K562 (cell line): Measurements from ENCODE around the gene CYTH4. TPM values are rescaled to one million over a fixed set of nuclear protein-coding genes. Genes with fewer than 3 reads are reported as not detected.
A peak's percentile ranks its signal among the peaks of the same experiment; 100 is the strongest.

Experiments used
- ATAC-seq: fragments of 200-7000 bp; cut with Tn5 transposase; 3 replicates; pipeline ENCODE4 v1.9.1; 2020; ENCODE audit warnings: moderate library complexity
- BruUV-seq: library from RNA; stranded (reverse); fragments of 400-500 nt; replicated peaks from 2 replicates; lab custom pipeline; 2021; lab: Mats Ljungman, UMichigan
- CTCF ChIA-PET: fragments of 300-600 bp; formaldehyde crosslinking; extraction: SDS; loops from one replicate; lab custom pipeline; 2021; ENCODE audit warnings: low intra/inter-chr PET ratio; lab: Yijun Ruan, JAX
- POLR2A ChIA-PET: fragments of 300-600, 350-650 bp; sonication (Branson Sonifier 250); formaldehyde crosslinking; extraction: SDS; loops from one replicate; lab custom pipeline; 2021; ENCODE audit warnings: antibody characterized with exemption, inconsistent platforms; lab: Yijun Ruan, JAX
- DNase-seq, 4 experiments: peaks; one replicate each; pipeline versions ENCODE4 v3.0.0 to v3.0.0-alpha.2; 2011 to 2018; ENCODE audit warnings: low spot score in 3 of 4, mixed read lengths in 3 of 4; ENCODE audit errors: extremely low read depth in 1 of 4
- FAIRE-seq: peaks from 2 replicates; lab custom pipeline; 2011; peaks lifted over from hg19 to GRCh38; lab: Jason Lieb, UNC
- H2AFZ ChIP-seq: 2 replicates; pipeline ENCODE4 v1.6.0; 2011; ENCODE audit warnings: low read depth, low read length, control low read depth, inconsistent platforms
- H3K27ac ChIP-seq: fragments of 200-600 bp; 3 replicates; pipeline ENCODE4 v1.8.0; 2011; ENCODE audit warnings: low read depth, mild to moderate bottlenecking, control low read depth, inconsistent platforms, low read length, moderate library complexity, mixed read lengths; ENCODE audit errors: extremely low read depth
- H3K27me3 ChIP-seq, 2 experiments: fragments of 300-600 bp in 1 of 2; 2 replicates in 1 of 2; 3 replicates in 1 of 2; pipeline versions ENCODE4 v1.6.0 to v1.8.0; 2011; ENCODE audit warnings: inconsistent platforms in 2 of 2, low read length in 2 of 2, mild to moderate bottlenecking in 1 of 2, mixed read lengths in 1 of 2, moderate library complexity in 1 of 2; ENCODE audit not compliant: control insufficient read depth in 2 of 2, insufficient read depth in 2 of 2
- H3K36me3 ChIP-seq: fragments of 300-600 bp; 3 replicates; pipeline ENCODE4 v1.8.0; 2011; ENCODE audit warnings: mild to moderate bottlenecking, low read length, inconsistent platforms; ENCODE audit not compliant: control insufficient read depth, insufficient read depth
- H3K4me1 ChIP-seq, 2 experiments: fragments of 200-600 bp in 1 of 2; replicated peaks in 1 of 2; 2 replicates in 1 of 2; 3 replicates in 1 of 2; pipeline versions ENCODE4 v1.5.1 to v1.8.0; 2011; ENCODE audit warnings: inconsistent platforms in 2 of 2, low read length in 2 of 2, mild to moderate bottlenecking in 1 of 2, mixed read lengths in 1 of 2, moderate library complexity in 1 of 2; ENCODE audit not compliant: control insufficient read depth in 2 of 2, insufficient read depth in 2 of 2
- H3K4me2 ChIP-seq: 2 replicates; pipeline ENCODE4 v1.6.1; 2011; ENCODE audit warnings: low read length, control low read depth, inconsistent platforms, mixed read lengths; ENCODE audit not compliant: insufficient read depth
- H3K4me3 ChIP-seq: fragments of 200-600 bp; sonication (generic), shearing (Covaris generic); 2 replicates; pipeline ENCODE4 v1.5.1; 2016; ENCODE audit warnings: control low read depth, inconsistent platforms
- H3K79me2 ChIP-seq: fragments of 200-600 bp; 3 replicates; pipeline ENCODE4 v1.8.0; 2011; ENCODE audit warnings: low read length, inconsistent platforms; ENCODE audit not compliant: control insufficient read depth, insufficient read depth
- H3K9ac ChIP-seq, 2 experiments: 2 replicates each; pipeline versions ENCODE4 v1.6.0 to v1.6.1; 2011; ENCODE audit warnings: low read depth in 2 of 2, low read length in 2 of 2, control low read depth in 1 of 2, inconsistent platforms in 1 of 2, mild to moderate bottlenecking in 1 of 2, mixed read lengths in 1 of 2; ENCODE audit not compliant: insufficient read depth in 1 of 2
- H3K9me1 ChIP-seq: one replicate; pipeline ENCODE4 v1.6.0; 2011; ENCODE audit warnings: inconsistent platforms, mild to moderate bottlenecking, low read length, moderate library complexity; ENCODE audit not compliant: control insufficient read depth, insufficient read depth
- H3K9me3 ChIP-seq: replicated peaks from 2 replicates; pipeline ENCODE4 v1.5.1; 2011; ENCODE audit warnings: low read depth, low read length, inconsistent platforms; ENCODE audit not compliant: control insufficient read depth, insufficient read depth
- H4K20me1 ChIP-seq: replicated peaks from 2 replicates; pipeline ENCODE4 v1.6.1; 2011; ENCODE audit warnings: low read length, inconsistent platforms, mixed read lengths; ENCODE audit not compliant: control insufficient read depth, insufficient read depth
- ATF1 ChIP-seq, 2 experiments: fragments of 450-650 bp in 1 of 2; IDR thresholded peaks; 2 replicates each; pipeline ENCODE4 v1.6.1; 2016; ENCODE audit warnings: missing compliant biosample characterization in 1 of 2, missing genetic modification characterization in 1 of 2
- BCOR ChIP-seq: fragments of 450-650 bp; IDR thresholded peaks from 2 replicates; pipeline ENCODE4 v1.6.1; 2016
- CREM ChIP-seq: IDR thresholded peaks from 2 replicates; pipeline ENCODE4 v1.6.1; 2014; ENCODE audit warnings: antibody characterized with exemption, low read depth
- CXXC5 ChIP-seq: fragments of 250-450 bp; sonication (Bioruptor Pico); IDR thresholded peaks from 2 replicates; pipeline ENCODE4 v1.8.0; 2022; ENCODE audit warnings: inconsistent platforms, mild to moderate bottlenecking, moderate library complexity
- DIDO1 ChIP-seq: fragments of 450-650 bp; IDR thresholded peaks from 2 replicates; pipeline ENCODE4 v1.6.1; 2016; ENCODE audit warnings: low read depth, missing biosample characterization, missing genetic modification characterization
- ESRRB ChIP-seq: fragments of 250-450 bp; sonication (Bioruptor Pico); IDR thresholded peaks from 2 replicates; pipeline ENCODE4 v1.5.0; 2020; ENCODE audit warnings: mild to moderate bottlenecking, moderate library complexity, borderline replicate concordance
- HNRNPLL ChIP-seq: fragments of 200-400 bp; formaldehyde crosslinking; IDR thresholded peaks from 2 replicates; pipeline ENCODE4 v1.6.1; 2017; ENCODE audit warnings: low read length, low read depth, mild to moderate bottlenecking; ENCODE audit not compliant: poor library complexity, severe bottlenecking
- MAFK ChIP-seq: IDR thresholded peaks from 2 replicates; pipeline ENCODE4 v1.6.1; 2011; ENCODE audit warnings: low read length, improper control_type of control experiment
- MTA3 ChIP-seq: fragments of 450-650 bp; formaldehyde crosslinking; IDR thresholded peaks from 2 replicates; pipeline ENCODE4 v1.6.1; 2017; ENCODE audit warnings: mild to moderate bottlenecking, borderline replicate concordance
- MYC ChIP-seq, 2 experiments: fragments of 250-450 bp in 1 of 2; sonication (Bioruptor Pico) in 1 of 2; IDR thresholded peaks; 2 replicates each; pipeline versions ENCODE4 v1.5.1 to v1.6.1; 2012 to 2021; ENCODE audit warnings: low read depth in 2 of 2, borderline replicate concordance in 1 of 2, improper control_type of control experiment in 1 of 2, low read length in 1 of 2, mild to moderate bottlenecking in 1 of 2, moderate library complexity in 1 of 2
- NRF1 ChIP-seq, 2 experiments: fragments of 450-650 bp; IDR thresholded peaks in 1 of 2; conservative IDR thresholded peaks in 1 of 2; 2 replicates each; pipeline ENCODE4 v1.6.1; 2014; ENCODE audit warnings: mild to moderate bottlenecking in 2 of 2
- PHB2 ChIP-seq: fragments of 450-650 bp; IDR thresholded peaks from 2 replicates; pipeline ENCODE4 v1.6.1; 2017; ENCODE audit warnings: low read depth
- RCOR1 ChIP-seq, 2 experiments: IDR thresholded peaks; 2 replicates each; pipeline ENCODE4 v1.6.1; 2012; ENCODE audit warnings: low read depth in 2 of 2, low read length in 2 of 2, borderline replicate concordance in 1 of 2, improper control_type of control experiment in 1 of 2
- RUNX1 ChIP-seq: sonication (generic); IDR thresholded peaks from 2 replicates; pipeline ENCODE4 v1.6.1; 2016; ENCODE audit warnings: antibody characterized with exemption, low read depth
- SAFB ChIP-seq: fragments of 200-400 bp; formaldehyde crosslinking; IDR thresholded peaks from 2 replicates; pipeline ENCODE4 v1.6.1; 2017; ENCODE audit warnings: low read depth, low read length, borderline replicate concordance
- SMARCE1 ChIP-seq: fragments of 450-650 bp; IDR thresholded peaks from 2 replicates; pipeline ENCODE4 v1.7.1; 2016; ENCODE audit warnings: mild to moderate bottlenecking
- TEAD2 ChIP-seq: fragments of 450-650 bp; IDR thresholded peaks from 2 replicates; pipeline ENCODE4 v1.6.1; 2016; ENCODE audit warnings: missing genetic modification characterization, control low read depth, missing compliant biosample characterization
- ZNF699 ChIP-seq: fragments of 250-450 bp; sonication (Bioruptor Pico); IDR thresholded peaks from 2 replicates; pipeline ENCODE4 v1.8.0; 2021; ENCODE audit warnings: mild to moderate bottlenecking, moderate library complexity; ENCODE audit not compliant: insufficient replicate concordance
- WGBS: fragments of 100-300 bp; shearing (Covaris generic); methylation state at CpG from one replicate; pipeline ENCODE4 v1.1.6; 2016; ENCODE audit warnings: low coverage, mixed read lengths; ENCODE audit not compliant: insufficient coverage; ENCODE audit errors: missing lambda C conversion rate; 5-methylcytosine and 5-hydroxymethylcytosine counted together
- in situ Hi-C: fragments of 300-500 bp; cut with MboI; formaldehyde crosslinking; loops from 4 replicates; pipeline ENCODE4 v1.15.0; 2018; ENCODE audit warnings: inconsistent platforms, mixed read lengths
- intact Hi-C: fragments of 100-400 bp; cut with micrococcal nuclease; formaldehyde crosslinking; loops from 2 replicates; pipeline ENCODE4 v1.14.2; 2022
- polyA plus RNA-seq, 8 experiments: library from polyadenylated mRNA; depleted of rRNA in 4 of 8; stranded (reverse) in 5 of 8; unstranded in 3 of 8; fragments of >200 nt; fragmentation: Nextera tagmentation in 2 of 8; fragmentation: Illumina TruSeq in 1 of 8; extraction: Ambion mirVana in 2 of 8; extraction: Trizol in 1 of 8; gene quantifications; 2 replicates each; pipeline versions ENCODE4 v1.2.1 to v1.2.3, GENCODE V29; 2011 to 2014; ENCODE audit warnings: inconsistent platforms in 1 of 8, missing spikeins in 1 of 8
- total RNA-seq, 7 experiments: library from RNA; depleted of rRNA in 6 of 7; stranded (reverse); fragments of >200 nt in 6 of 7; fragmentation: Illumina TruSeq in 2 of 7; extraction: Trizol in 2 of 7; gene quantifications; 2 replicates each; pipeline versions ENCODE4 v1.2.1 to v1.2.3, GENCODE V29; 2011 to 2021; ENCODE audit warnings: low replicate concordance in 1 of 7
- TF ChIP-seq, protein P1 (sequence below): fragments of 250-450 bp; sonication (Bioruptor Pico); IDR thresholded peaks from 2 replicates; pipeline ENCODE4 v1.6.1; 2021; ENCODE audit warnings: mild to moderate bottlenecking
- TF ChIP-seq, protein P2 (sequence below), 3 experiments: IDR thresholded peaks in 2 of 3; conservative IDR thresholded peaks in 1 of 3; 2 replicates each; pipeline ENCODE4 v1.5.1; 2011 to 2012; ENCODE audit warnings: low read length in 3 of 3, mild to moderate bottlenecking in 3 of 3, control low read depth in 2 of 3, improper control_type of control experiment in 1 of 3, inconsistent platforms in 1 of 3, low read depth in 1 of 3, mixed read lengths in 1 of 3, moderate library complexity in 1 of 3; ENCODE audit not compliant: insufficient read depth in 2 of 3

The CYTH4 gene
- total and polyA plus RNA-seq, 9 of the 15 experiments (the other 6 are each of a cell fraction or from before 2014, with no cell fraction given), result 0.03 to 2.0 (median 0.61) TPM; not detected in 1

DNA sequence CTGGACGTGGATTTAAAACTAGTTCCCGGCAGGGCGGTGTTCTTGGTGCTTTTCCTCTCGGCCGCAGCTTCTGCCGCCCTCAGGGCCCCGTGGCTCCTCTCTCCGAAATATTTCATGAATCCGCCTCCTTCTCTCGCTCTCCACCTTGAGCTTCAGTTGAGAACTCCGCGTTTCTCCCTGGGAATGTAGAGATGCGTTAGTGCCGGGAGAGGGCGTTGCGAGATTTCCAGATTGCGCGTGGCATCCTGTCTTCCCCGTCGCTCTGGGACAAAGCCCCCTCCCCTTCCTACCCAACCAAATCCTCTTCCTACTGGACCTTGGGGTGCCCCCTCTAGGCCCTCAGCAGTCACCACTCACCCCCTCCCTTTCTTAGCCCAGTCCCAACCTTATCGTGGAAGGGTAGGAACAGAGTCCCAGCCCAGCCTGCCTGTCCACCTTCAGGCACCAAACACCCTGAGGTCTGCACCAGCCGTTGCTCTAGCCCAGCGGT is 22.7 kb upstream of the CYTH4 start:
- H3K9me1 ChIP-seq, result no peaks in the 10 kb centered on the region
- peak; percentile 71 for FAIRE-seq
- peaks cover 4 to 15% of the 10 kb centered on the region in 2 experiments; a peak in 4 of 5 replicates for H3K4me1 ChIP-seq
- DNase-seq, result peak; percentile 39 to 68 (median 46)
- intact Hi-C loops (loop anchor here (2.0 kb wide), 1 partner anchor 61 kb away; no protein-coding TSS in a partner anchor), in situ Hi-C loops (no loop called here)
- H3K4me2 ChIP-seq, result peak overlapping the region; percentile 67
- BruUV-seq, result no TSS peak
- no peaks in the 10 kb centered on the region for H3K79me2 ChIP-seq
- ATAC-seq, result peak; percentile 84
- H3K4me3 ChIP-seq, result no peak overlapping the region
- POLR2A ChIA-PET, result interaction anchor here (0.6 to 1.4 kb wide), 6 partner anchors 17 to 242 kb away, joined by 3 to 6 read pairs (median 4); no protein-coding TSS in a partner anchor
- peaks cover 4% of the 10 kb centered on the region; the same call in 1 of the 2 replicates for H3K9me3 ChIP-seq
- H2AFZ ChIP-seq, result peak overlapping the region; percentile 63
- CTCF ChIA-PET, result interaction anchor here (0.6 to 1.8 kb wide), 5 partner anchors 60 to 198 kb away, joined by 3 to 6 read pairs (median 3); no protein-coding TSS in a partner anchor
- no peaks in the 10 kb centered on the region; a peak in 2 of 5 replicates for H3K27me3 ChIP-seq
- no peaks in the 10 kb centered on the region for H3K36me3 ChIP-seq
- H4K20me1 ChIP-seq, result no peaks in the 10 kb centered on the region
- H3K27ac ChIP-seq, result no peak overlapping the region
- H3K9ac ChIP-seq, result no peak overlapping the region; a peak in 1 of 4 replicates
- WGBS, result 0% methylated on average over 23 of the region's 23 CpGs
- TF ChIP-seq CREM (0 out of 2 replicates have a peak, but pooled peaks have one; percentile 28), NRF1 (conservative IDR thresholded peaks at IDR 0.05 in 1 of 2, IDR thresholded peaks at IDR 0.05 in 1 of 2) (peak in 1 of 2 experiments; percentile 32; a peak in 1 of 4 replicates), MAFK (no peak), TEAD2 (tag) (peak; percentile 44; the same call in 1 of the 2 replicates), CXXC5 (CRISPR knock-in tag) (peak; percentile 42), MYC (IDR thresholded peaks at IDR 0.05; ENCODE audit: low read depth, low read length) (peak; percentile 46; the same call in 1 of the 2 replicates), MYC (CRISPR knock-in tag; IDR thresholded peaks at IDR 0.05; ENCODE audit: borderline replicate concordance, low read depth) (no peak), ATF1 (CRISPR knock-in tag; IDR thresholded peaks at IDR 0.05) (no peak), ATF1 (tag; IDR thresholded peaks at IDR 0.05) (no peak), RUNX1 (no peak), BCOR (0 out of 2 replicates have a peak, but pooled peaks have one; percentile 27), MTA3 (0 out of 2 replicates have a peak, but pooled peaks have one; percentile 32), HNRNPLL (peak; percentile 42), SMARCE1 (0 out of 2 replicates have a peak, but pooled peaks have one; percentile 13), DIDO1 (no peak), ZNF699 (CRISPR knock-in tag) (no peak), SAFB (0 out of 2 replicates have a peak, but pooled peaks have one; percentile 30), RCOR1 (IDR thresholded peaks at IDR 0.05; ENCODE audit: borderline replicate concordance in 1 of 2, low read depth in 2 of 2, low read length in 2 of 2) (peak in 1 of 2 experiments; percentile 14; a peak in 1 of 4 replicates), ESRRB (CRISPR knock-in tag) (no peak), PHB2 (no peak)
- TF ChIP-seq, protein P1, sequence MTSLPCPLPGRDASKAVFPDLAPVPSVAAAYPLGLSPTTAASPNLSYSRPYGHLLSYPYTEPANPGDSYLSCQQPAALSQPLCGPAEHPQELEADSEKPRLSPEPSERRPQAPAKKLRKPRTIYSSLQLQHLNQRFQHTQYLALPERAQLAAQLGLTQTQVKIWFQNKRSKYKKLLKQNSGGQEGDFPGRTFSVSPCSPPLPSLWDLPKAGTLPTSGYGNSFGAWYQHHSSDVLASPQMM (CRISPR knock-in tag), result no peak
- TF ChIP-seq, protein P2, sequence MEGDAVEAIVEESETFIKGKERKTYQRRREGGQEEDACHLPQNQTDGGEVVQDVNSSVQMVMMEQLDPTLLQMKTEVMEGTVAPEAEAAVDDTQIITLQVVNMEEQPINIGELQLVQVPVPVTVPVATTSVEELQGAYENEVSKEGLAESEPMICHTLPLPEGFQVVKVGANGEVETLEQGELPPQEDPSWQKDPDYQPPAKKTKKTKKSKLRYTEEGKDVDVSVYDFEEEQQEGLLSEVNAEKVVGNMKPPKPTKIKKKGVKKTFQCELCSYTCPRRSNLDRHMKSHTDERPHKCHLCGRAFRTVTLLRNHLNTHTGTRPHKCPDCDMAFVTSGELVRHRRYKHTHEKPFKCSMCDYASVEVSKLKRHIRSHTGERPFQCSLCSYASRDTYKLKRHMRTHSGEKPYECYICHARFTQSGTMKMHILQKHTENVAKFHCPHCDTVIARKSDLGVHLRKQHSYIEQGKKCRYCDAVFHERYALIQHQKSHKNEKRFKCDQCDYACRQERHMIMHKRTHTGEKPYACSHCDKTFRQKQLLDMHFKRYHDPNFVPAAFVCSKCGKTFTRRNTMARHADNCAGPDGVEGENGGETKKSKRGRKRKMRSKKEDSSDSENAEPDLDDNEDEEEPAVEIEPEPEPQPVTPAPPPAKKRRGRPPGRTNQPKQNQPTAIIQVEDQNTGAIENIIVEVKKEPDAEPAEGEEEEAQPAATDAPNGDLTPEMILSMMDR (IDR thresholded peaks at IDR 0.05 in 2 of 3, conservative IDR thresholded peaks at IDR 0.05 in 1 of 3; ENCODE audit: insufficient read depth in 2 of 3, low read depth in 1 of 3, low read length in 3 of 3), result peak; percentile 76 to 90 (median 77)
